IPS DF 19.7 (cell line): ENCODE data around the gene ATP2C2.

ENCODE experiments used
- DNase-seq: peaks from one replicate; pipeline ENCODE4 v3.0.0-alpha.2; 2013; ENCODE audit warnings: low read depth, low spot score

ATP2C2 gene

GRCh38 chr16:84362471-84362941 is 5.8 kb upstream of the ATP2C2 start:
- no peak for DNase-seq

GRCh38 chr16:84366208-84366607 is 2.1 kb upstream of the ATP2C2 start:
- DNase-seq = no peak

- DNase-seq = no peak
Observed at GRCh38 chr16:84367297-84367680, 1.0 kb upstream of the ATP2C2 start.

GRCh38 chr16:84367750-84368307 is 509 bp upstream of the ATP2C2 start:
- DNase-seq = no peak

GRCh38 chr16:84369105-84369504 is 767 bp downstream of the ATP2C2 start:
- no peak for DNase-seq

- DNase-seq = no peak
Observed at GRCh38 chr16:84369938-84370627, 1.7 kb downstream of the ATP2C2 start.

GRCh38 chr16:84370723-84371552 is 2.6 kb downstream of the ATP2C2 start:
- no peak for DNase-seq

GRCh38 chr16:84371553-84371865 is 3.2 kb downstream of the ATP2C2 start:
- no peak for DNase-seq

GRCh38 chr16:84373907-84374489 is 5.7 kb downstream of the ATP2C2 start:
- DNase-seq = no peak

- no peak for DNase-seq
Observed at GRCh38 chr16:84378099-84378498, 9.8 kb downstream of the ATP2C2 start.

GRCh38 chr16:84378567-84378966 is 10.2 kb downstream of the ATP2C2 start:
- DNase-seq = no peak

- DNase-seq = no peak
Observed at GRCh38 chr16:84379008-84379708, 10.8 kb downstream of the ATP2C2 start.

- DNase-seq = no peak
Observed at GRCh38 chr16:84379709-84380362, 11.5 kb downstream of the ATP2C2 start.

GRCh38 chr16:84380405-84380804 is 12.1 kb downstream of the ATP2C2 start:
- DNase-seq = no peak

- DNase-seq = no peak
Observed at GRCh38 chr16:84382396-84382795, 14.1 kb downstream of the ATP2C2 start.

GRCh38 chr16:84383106-84383505 is 14.8 kb downstream of the ATP2C2 start:
- no peak for DNase-seq

- DNase-seq = no peak
Observed at GRCh38 chr16:84386047-84386446, 17.7 kb downstream of the ATP2C2 start.

- no peak for DNase-seq
Observed at GRCh38 chr16:84387021-84387420, 18.7 kb downstream of the ATP2C2 start.

- no peak for DNase-seq
Observed at GRCh38 chr16:84390131-84390785, 21.9 kb downstream of the ATP2C2 start.

- DNase-seq = no peak
Observed at GRCh38 chr16:84391151-84392030, 23.1 kb downstream of the ATP2C2 start.
